SU-DHL-6 (cell line): ENCODE data around the gene SLC4A1.

Experiments
- CTCF ChIP-seq: fragments of 200-600 bp; sonication (generic); IDR thresholded peaks from one replicate; pipeline ENCODE4 v1.5.1; 2017; ENCODE audit warnings: antibody characterized with exemption, mild to moderate bottlenecking, low read length, moderate library complexity; ENCODE audit not compliant: insufficient read depth, poor library complexity, severe bottlenecking
- EZH2phosphoT487 ChIP-seq: fragments of 200-600 bp; sonication (generic), shearing (Covaris generic); conservative IDR thresholded peaks from 2 replicates; pipeline ENCODE4 v1.6.1; 2018; ENCODE audit warnings: mild to moderate bottlenecking, antibody characterized with exemption, low read length, moderate library complexity, mixed read lengths

GRCh38 chr17:44279666-44280391 is 11.9 kb upstream of the SLC4A1 start:
- no peak for TF ChIP-seq CTCF
- no peak for TF ChIP-seq EZH2phosphoT487
